Measurements from ENCODE around the gene CEACAM16.

GRCh38 chr19:44723299-44723951 lies 24.5 kb downstream of the CEACAM16 start:
- TF ChIP-seq CTCF (conservative IDR thresholded peaks at IDR 0.05) (no peak), EZH2 (IDR thresholded peaks at IDR 0.05; ENCODE audit: low read depth) (no peak)
